Measurements from ENCODE around the gene CHCHD10. TPM values are rescaled to one million over a fixed set of nuclear protein-coding genes. Genes with fewer than 3 reads are reported as not detected.

The CHCHD10 gene
- total RNA-seq, 1 donor from 2014 or later = 2.0 TPM

DNA sequence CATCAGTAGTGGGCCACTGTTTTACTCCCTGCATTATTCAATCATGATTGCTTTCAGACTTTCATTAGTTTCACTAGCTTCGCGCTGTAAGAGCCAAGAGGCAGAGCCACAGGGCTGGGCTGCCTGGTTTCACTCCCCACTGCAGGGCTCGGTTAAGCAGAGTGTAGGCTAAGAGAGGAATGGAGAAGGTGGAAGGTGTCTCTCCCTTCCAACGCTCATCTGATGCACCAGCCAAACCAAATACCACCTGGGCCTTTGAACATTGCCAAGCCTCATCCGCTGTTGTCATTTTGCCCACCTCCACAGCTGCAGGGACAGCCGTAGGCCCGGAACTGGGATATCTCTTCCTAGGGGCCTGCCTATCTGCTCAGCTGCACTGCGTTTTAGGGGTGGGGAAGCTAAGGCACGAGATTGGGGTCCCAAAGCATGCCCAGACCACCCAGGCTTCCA is 18.5 kb upstream of the CHCHD10 start:
- Histone ChIP-seq H3K36me3 (no peaks in the 10 kb centered on the region), H3K9me3 (no peaks in the 10 kb centered on the region), H3K4me1 (peaks cover 4 to 10% of the 10 kb centered on the region in 2 donors), H3K4me3 (peak overlapping the region; percentile 93 to 99), H3K27me3 (no peaks in the 10 kb centered on the region), H3K27ac (peak overlapping the region; percentile 99 to 100)
- no peak for TF ChIP-seq CTCF (IDR thresholded peaks at IDR 0.05)
- intact Hi-C loops (cut with DNase I) = loop anchor here (1.0 kb wide), 1 partner anchor 53 kb away; the partner anchor contains the start of gene DERL3
- no peak for DNase-seq (ENCODE audit: low spot score in 2 of 2)

DNA sequence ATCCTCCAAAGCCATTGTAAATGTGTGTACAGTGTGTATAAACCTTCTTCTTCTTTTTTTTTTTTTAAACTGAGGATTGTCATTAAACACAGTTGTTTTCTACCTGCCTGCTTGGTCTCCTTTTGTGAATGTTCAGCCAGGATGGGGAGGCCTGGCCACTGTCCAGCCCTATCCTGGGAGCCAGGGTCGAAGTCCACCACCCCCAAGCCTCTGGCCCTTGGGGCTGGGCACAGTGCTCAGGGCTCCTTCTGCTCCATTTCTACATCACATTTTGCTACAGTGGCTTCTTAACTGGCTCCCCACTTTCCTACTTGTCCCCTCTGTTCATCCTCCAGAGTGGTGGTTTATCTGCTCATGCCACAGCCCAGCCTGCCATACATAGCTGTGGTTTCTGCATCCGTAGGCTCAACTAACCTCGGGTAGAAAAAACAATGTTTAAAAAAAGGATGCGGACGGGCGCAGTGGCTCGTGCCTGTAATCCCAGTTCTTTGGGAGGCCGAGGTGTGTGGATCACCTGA is 16.5 kb upstream of the CHCHD10 start:
- intact Hi-C loops (cut with DNase I) = no loop called here
- no peak for TF ChIP-seq CTCF (IDR thresholded peaks at IDR 0.05)
- H3K4me3 ChIP-seq = no peak overlapping the region
- no peaks in the 10 kb centered on the region for H3K27me3 ChIP-seq
- no peaks in the 10 kb centered on the region for H3K9me3 ChIP-seq
- peaks cover 4 to 10% of the 10 kb centered on the region in 2 donors for H3K4me1 ChIP-seq
- H3K36me3 ChIP-seq = no peaks in the 10 kb centered on the region
- no peak overlapping the region for H3K27ac ChIP-seq
- DNase-seq (ENCODE audit: low spot score in 2 of 2) = no peak

- H3K27me3 ChIP-seq = no peaks in the 10 kb centered on the region
- no peak overlapping the region for H3K4me3 ChIP-seq
- intact Hi-C loops (cut with DNase I) = no loop called here
- no peaks in the 10 kb centered on the region for H3K36me3 ChIP-seq
- H3K4me1 ChIP-seq = peaks cover 4 to 10% of the 10 kb centered on the region in 2 donors
- H3K27ac ChIP-seq = peak overlapping the region in 1 of 2 donors; percentile 12
- no peak for DNase-seq (ENCODE audit: low spot score in 2 of 2)
- no peaks in the 10 kb centered on the region for H3K9me3 ChIP-seq
- TF ChIP-seq CTCF (IDR thresholded peaks at IDR 0.05) = no peak
These were observed 15.7 kb upstream of the CHCHD10 start for GRCh38 chr22:23783265-23784150.

- Histone ChIP-seq H3K9me3 (no peaks in the 10 kb centered on the region), H3K4me3 (no peak overlapping the region), H3K27ac (no peak overlapping the region), H3K27me3 (no peaks in the 10 kb centered on the region), H3K4me1 (peaks cover 4 to 6% of the 10 kb centered on the region in 2 donors), H3K36me3 (no peaks in the 10 kb centered on the region)
- no peak for TF ChIP-seq CTCF (IDR thresholded peaks at IDR 0.05)
- no peak for DNase-seq (ENCODE audit: low spot score in 2 of 2)
- intact Hi-C loops (cut with DNase I) = no loop called here
These were observed 14.9 kb upstream of the CHCHD10 start for GRCh38 chr22:23782703-23783102.

- Histone ChIP-seq H3K4me1 (peaks cover 4 to 6% of the 10 kb centered on the region in 2 donors), H3K9me3 (no peaks in the 10 kb centered on the region), H3K27ac (no peak overlapping the region), H3K27me3 (no peaks in the 10 kb centered on the region), H3K4me3 (no peak overlapping the region), H3K36me3 (no peaks in the 10 kb centered on the region)
- TF ChIP-seq CTCF (IDR thresholded peaks at IDR 0.05) = no peak
- DNase-seq (ENCODE audit: low spot score in 2 of 2) = no peak
- intact Hi-C loops (cut with DNase I) = no loop called here
These were observed 14.5 kb upstream of the CHCHD10 start for GRCh38 chr22:23782252-23782651.
